OCI-LY1 (cell line): ENCODE results near the gene POLR2H.

Experiments used
- H2AFZ ChIP-seq: fragments of 200-600 bp; sonication (generic), shearing (Covaris generic); 2 replicates; pipeline ENCODE4 v1.6.0; 2014; ENCODE audit warnings: antibody characterized with exemption, mild to moderate bottlenecking, low read length
- H3F3A ChIP-seq: fragments of 200-600 bp; sonication (generic), shearing (Covaris generic); 2 replicates; pipeline ENCODE4 v1.6.0; 2014; ENCODE audit warnings: mild to moderate bottlenecking, antibody characterized with exemption, low read length, moderate library complexity; ENCODE audit not compliant: insufficient read depth
- H3K27ac ChIP-seq: fragments of 200-600 bp; sonication (generic); 2 replicates; pipeline ENCODE4 v1.5.1; 2014; ENCODE audit warnings: low read length, mixed run types, mild to moderate bottlenecking, low read depth; ENCODE audit not compliant: poor library complexity, severe bottlenecking
- H3K27me3 ChIP-seq: fragments of 200-600 bp; sonication (generic); 2 replicates; pipeline ENCODE4 v1.6.0; 2014; ENCODE audit warnings: antibody characterized with exemption, mild to moderate bottlenecking, low read length, moderate library complexity; ENCODE audit not compliant: insufficient read depth
- H3K36me3 ChIP-seq: fragments of 200-600 bp; sonication (generic); 2 replicates; pipeline ENCODE4 v1.6.1; 2014; ENCODE audit warnings: mild to moderate bottlenecking, antibody characterized with exemption, low read length, moderate library complexity, mixed read lengths; ENCODE audit not compliant: insufficient read depth
- H3K4me1 ChIP-seq: fragments of 200-600 bp; sonication (generic); 2 replicates; pipeline ENCODE4 v1.5.1; 2014; ENCODE audit warnings: mild to moderate bottlenecking, low read length, moderate library complexity; ENCODE audit not compliant: insufficient read depth, severe bottlenecking
- H3K4me2 ChIP-seq: fragments of 200-600 bp; sonication (generic), shearing (Covaris generic); 2 replicates; pipeline ENCODE4 v1.6.1; 2014; ENCODE audit warnings: low read length
- H3K4me3 ChIP-seq: fragments of 200-600 bp; sonication (generic); 2 replicates; pipeline ENCODE4 v1.5.1; 2014; ENCODE audit warnings: low read length, low read depth, mild to moderate bottlenecking, mixed read lengths; ENCODE audit not compliant: poor library complexity, severe bottlenecking
- H3K79me2 ChIP-seq: fragments of 200-600 bp; shearing (Covaris generic); 2 replicates; pipeline ENCODE4 v1.6.1; 2016; ENCODE audit warnings: mixed run types, low read length, mixed read lengths; ENCODE audit not compliant: insufficient read depth
- H3K9ac ChIP-seq: fragments of 200-600 bp; sonication (generic), shearing (Covaris generic); 2 replicates; pipeline ENCODE4 v1.6.1; 2014; ENCODE audit warnings: mild to moderate bottlenecking, low read length, mixed read lengths
- H3K9me2 ChIP-seq: fragments of 200-600 bp; sonication (generic), shearing (Covaris generic); 2 replicates; pipeline ENCODE4 v1.6.1; 2014; ENCODE audit warnings: low read depth, mild to moderate bottlenecking, low read length, mixed read lengths
- H3K9me3 ChIP-seq: fragments of 200-600 bp; shearing (Covaris generic); 2 replicates; pipeline ENCODE4 v1.6.1; 2014; ENCODE audit warnings: low read length, mixed read lengths
- H4K20me1 ChIP-seq: fragments of 200-600 bp; sonication (generic), shearing (Covaris generic); 2 replicates; pipeline ENCODE4 v1.6.0; 2016; ENCODE audit warnings: mild to moderate bottlenecking, low read length; ENCODE audit not compliant: insufficient read depth
- EZH2 ChIP-seq: fragments of 200-600 bp; sonication (generic), shearing (Covaris generic); IDR thresholded peaks from 2 replicates; pipeline ENCODE4 v1.8.0; 2017; ENCODE audit warnings: borderline replicate concordance, mixed run types, mild to moderate bottlenecking, antibody characterized with exemption, low read length, moderate library complexity, mixed read lengths
- TF ChIP-seq, protein P1 (sequence below): fragments of 200-600 bp; sonication (generic), shearing (Covaris generic); IDR thresholded peaks from 2 replicates; pipeline ENCODE4 v1.5.1; 2017; ENCODE audit warnings: mild to moderate bottlenecking, antibody characterized with exemption, low read length, moderate library complexity, mixed read lengths

The POLR2H gene

DNA sequence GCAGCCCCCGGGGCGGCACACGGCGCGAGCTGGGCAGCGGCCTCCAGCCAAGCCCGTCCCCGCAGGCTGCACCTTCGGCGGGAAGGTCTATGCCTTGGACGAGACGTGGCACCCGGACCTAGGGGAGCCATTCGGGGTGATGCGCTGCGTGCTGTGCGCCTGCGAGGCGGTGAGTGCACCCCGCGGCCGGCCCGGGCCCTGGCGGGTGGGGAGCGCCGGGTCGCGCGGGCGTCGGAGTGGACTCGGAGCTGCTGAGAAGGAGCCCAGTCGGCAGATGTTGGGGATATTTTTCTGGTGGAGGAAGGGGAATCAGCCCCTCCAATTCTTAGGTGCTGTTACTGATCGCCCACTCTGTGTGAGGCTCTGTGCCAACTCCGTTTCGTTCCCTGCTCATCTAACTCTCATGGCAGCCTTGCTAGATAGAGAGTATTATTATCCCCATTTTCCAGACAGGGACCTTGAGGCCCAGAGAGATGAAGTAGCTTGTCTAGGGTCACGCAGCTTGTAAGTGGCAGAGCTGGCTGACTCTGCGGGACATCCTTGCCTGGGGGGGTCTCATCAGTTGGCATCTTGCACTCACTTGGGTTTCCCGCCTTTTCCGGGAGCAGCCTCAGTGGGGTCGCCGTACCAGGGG is 19.2 kb downstream of the POLR2H start:
- H3K9me3 ChIP-seq, result no peaks in the 10 kb centered on the region
- no peak overlapping the region for H3K9ac ChIP-seq
- H3K4me2 ChIP-seq, result no peak overlapping the region
- H3K27me3 ChIP-seq, result peaks cover 7% of the 10 kb centered on the region
- no peak overlapping the region for H3K4me3 ChIP-seq
- H2AFZ ChIP-seq, result no peak overlapping the region
- no peak for TF ChIP-seq EZH2
- TF ChIP-seq, protein P1, sequence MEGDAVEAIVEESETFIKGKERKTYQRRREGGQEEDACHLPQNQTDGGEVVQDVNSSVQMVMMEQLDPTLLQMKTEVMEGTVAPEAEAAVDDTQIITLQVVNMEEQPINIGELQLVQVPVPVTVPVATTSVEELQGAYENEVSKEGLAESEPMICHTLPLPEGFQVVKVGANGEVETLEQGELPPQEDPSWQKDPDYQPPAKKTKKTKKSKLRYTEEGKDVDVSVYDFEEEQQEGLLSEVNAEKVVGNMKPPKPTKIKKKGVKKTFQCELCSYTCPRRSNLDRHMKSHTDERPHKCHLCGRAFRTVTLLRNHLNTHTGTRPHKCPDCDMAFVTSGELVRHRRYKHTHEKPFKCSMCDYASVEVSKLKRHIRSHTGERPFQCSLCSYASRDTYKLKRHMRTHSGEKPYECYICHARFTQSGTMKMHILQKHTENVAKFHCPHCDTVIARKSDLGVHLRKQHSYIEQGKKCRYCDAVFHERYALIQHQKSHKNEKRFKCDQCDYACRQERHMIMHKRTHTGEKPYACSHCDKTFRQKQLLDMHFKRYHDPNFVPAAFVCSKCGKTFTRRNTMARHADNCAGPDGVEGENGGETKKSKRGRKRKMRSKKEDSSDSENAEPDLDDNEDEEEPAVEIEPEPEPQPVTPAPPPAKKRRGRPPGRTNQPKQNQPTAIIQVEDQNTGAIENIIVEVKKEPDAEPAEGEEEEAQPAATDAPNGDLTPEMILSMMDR, result no peak
- no peaks in the 10 kb centered on the region for H3K79me2 ChIP-seq
- no peaks in the 10 kb centered on the region for H3K9me2 ChIP-seq
- H3K27ac ChIP-seq, result no peak overlapping the region
- no peaks in the 10 kb centered on the region for H3K4me1 ChIP-seq
- no peaks in the 10 kb centered on the region for H4K20me1 ChIP-seq
- no peaks in the 10 kb centered on the region for H3F3A ChIP-seq
- no peaks in the 10 kb centered on the region for H3K36me3 ChIP-seq

DNA sequence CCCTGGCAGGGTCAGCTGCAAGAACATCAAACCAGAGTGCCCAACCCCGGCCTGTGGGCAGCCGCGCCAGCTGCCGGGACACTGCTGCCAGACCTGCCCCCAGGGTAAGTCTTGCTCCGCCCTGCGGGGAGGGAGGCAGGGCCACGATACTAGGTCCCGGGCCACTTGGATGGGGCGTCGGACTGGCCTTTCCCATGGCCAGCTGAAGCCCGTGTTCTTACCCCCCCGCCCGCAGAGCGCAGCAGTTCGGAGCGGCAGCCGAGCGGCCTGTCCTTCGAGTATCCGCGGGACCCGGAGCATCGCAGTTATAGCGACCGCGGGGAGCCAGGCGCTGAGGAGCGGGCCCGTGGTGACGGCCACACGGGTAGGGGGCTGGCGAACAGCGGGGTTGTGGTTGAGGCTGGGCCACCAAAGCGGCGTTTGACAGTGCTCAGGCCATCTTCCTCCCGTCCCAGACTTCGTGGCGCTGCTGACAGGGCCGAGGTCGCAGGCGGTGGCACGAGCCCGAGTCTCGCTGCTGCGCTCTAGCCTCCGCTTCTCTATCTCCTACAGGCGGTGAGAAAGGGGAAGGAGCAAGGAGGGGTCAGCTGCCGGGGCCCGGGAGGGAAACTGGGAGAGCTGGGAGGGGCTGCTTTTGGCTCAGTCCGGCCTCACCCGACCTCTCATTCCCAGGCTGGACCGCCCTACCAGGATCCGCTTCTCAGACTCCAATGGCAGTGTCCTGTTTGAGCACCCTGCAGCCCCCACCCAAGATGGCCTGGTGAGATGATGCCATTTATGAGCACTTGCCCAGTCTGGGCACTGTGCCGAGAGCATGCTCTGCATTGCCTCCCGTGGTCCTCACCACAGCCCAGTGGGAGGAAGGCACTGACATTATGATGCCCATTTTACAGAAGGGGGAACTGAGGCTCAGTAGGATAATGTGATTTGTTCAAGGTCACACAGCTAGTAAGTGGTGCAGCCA is 20.0 kb downstream of the POLR2H start:
- H3K27ac ChIP-seq, result no peak overlapping the region
- TF ChIP-seq, protein P1, result no peak
- no peak for TF ChIP-seq EZH2
- no peak overlapping the region for H2AFZ ChIP-seq
- no peaks in the 10 kb centered on the region for H3F3A ChIP-seq
- H3K27me3 ChIP-seq, result peaks cover 7% of the 10 kb centered on the region
- no peaks in the 10 kb centered on the region for H4K20me1 ChIP-seq
- H3K79me2 ChIP-seq, result no peaks in the 10 kb centered on the region
- H3K9me2 ChIP-seq, result no peaks in the 10 kb centered on the region
- no peaks in the 10 kb centered on the region for H3K4me1 ChIP-seq
- H3K4me3 ChIP-seq, result no peak overlapping the region
- H3K9ac ChIP-seq, result no peak overlapping the region
- no peak overlapping the region for H3K4me2 ChIP-seq
- H3K36me3 ChIP-seq, result no peaks in the 10 kb centered on the region
- H3K9me3 ChIP-seq, result no peaks in the 10 kb centered on the region

DNA sequence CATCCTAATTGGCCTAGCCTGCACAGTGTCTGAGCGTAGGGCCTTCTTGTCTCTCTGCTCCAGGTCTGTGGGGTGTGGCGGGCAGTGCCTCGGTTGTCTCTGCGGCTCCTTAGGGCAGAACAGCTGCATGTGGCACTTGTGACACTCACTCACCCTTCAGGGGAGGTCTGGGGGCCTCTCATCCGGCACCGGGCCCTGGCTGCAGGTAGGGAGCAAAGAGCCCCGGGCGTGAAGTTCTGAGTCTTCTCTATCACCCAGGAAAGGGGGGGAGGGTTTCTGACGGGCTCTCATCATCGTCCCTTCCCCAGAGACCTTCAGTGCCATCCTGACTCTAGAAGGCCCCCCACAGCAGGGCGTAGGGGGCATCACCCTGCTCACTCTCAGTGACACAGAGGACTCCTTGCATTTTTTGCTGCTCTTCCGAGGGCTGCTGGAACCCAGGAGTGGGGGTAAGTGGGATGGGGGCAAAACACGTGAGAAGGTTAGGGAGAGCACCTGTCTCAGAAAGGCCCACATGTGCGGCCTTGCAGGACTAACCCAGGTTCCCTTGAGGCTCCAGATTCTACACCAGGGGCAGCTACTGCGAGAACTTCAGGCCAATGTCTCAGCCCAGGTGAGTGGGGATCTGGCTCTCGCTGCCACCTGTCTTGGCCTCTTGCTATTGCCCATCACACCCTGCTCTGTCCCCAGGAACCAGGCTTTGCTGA is 21.0 kb downstream of the POLR2H start:
- Histone ChIP-seq H3K9me2 (no peaks in the 10 kb centered on the region), H3K4me2 (no peak overlapping the region), H2AFZ (no peak overlapping the region), H4K20me1 (no peaks in the 10 kb centered on the region), H3K4me1 (no peaks in the 10 kb centered on the region), H3K4me3 (no peak overlapping the region), H3K27ac (no peak overlapping the region), H3K79me2 (no peaks in the 10 kb centered on the region), H3K27me3 (peaks cover 7% of the 10 kb centered on the region), H3F3A (no peaks in the 10 kb centered on the region), H3K9me3 (no peaks in the 10 kb centered on the region), H3K9ac (no peak overlapping the region), H3K36me3 (no peaks in the 10 kb centered on the region)
- TF ChIP-seq, protein P1, result no peak
- no peak for TF ChIP-seq EZH2
